Memory B cell (primary cell): Measurements from ENCODE around the gene AGL.
"Not testable (repeated sequence)": the region's sequence is repeated elsewhere in the genome, so short reads cannot be mapped to it uniquely, and the experiment has no call there.

ENCODE experiments used
- ATAC-seq: fragments of 150-1000 bp; cut with Tn5 transposase; 2 replicates; pipeline ENCODE4 v1.10.0; 2021; ENCODE audit warnings: low read depth, mild to moderate bottlenecking, moderate library complexity
- DNase-seq, 2 donors: peaks; one replicate each; pipeline ENCODE4 v3.0.0; 2022; ENCODE audit warnings: low spot score in 2 of 2
- H3K27ac Mint-ChIP-seq: one replicate; pipeline ENCODE4 v1.8.0; 2022; ENCODE audit warnings: mild to moderate bottlenecking, moderate library complexity, mixed read lengths
- H3K27me3 Mint-ChIP-seq: one replicate; pipeline ENCODE4 v1.8.0; 2022; ENCODE audit warnings: mixed read lengths
- H3K36me3 Mint-ChIP-seq: one replicate; pipeline ENCODE4 v1.8.0; 2022; ENCODE audit warnings: mild to moderate bottlenecking, mixed read lengths
- H3K4me1 Mint-ChIP-seq: one replicate; pipeline ENCODE4 v1.8.0; 2022; ENCODE audit warnings: mixed read lengths
- H3K4me3 Mint-ChIP-seq: one replicate; pipeline ENCODE4 v1.8.0; 2022; ENCODE audit warnings: mild to moderate bottlenecking, moderate library complexity, mixed read lengths
- H3K9me3 Mint-ChIP-seq: one replicate; pipeline ENCODE4 v1.8.0; 2022; ENCODE audit warnings: mixed read lengths

The AGL gene

DNA sequence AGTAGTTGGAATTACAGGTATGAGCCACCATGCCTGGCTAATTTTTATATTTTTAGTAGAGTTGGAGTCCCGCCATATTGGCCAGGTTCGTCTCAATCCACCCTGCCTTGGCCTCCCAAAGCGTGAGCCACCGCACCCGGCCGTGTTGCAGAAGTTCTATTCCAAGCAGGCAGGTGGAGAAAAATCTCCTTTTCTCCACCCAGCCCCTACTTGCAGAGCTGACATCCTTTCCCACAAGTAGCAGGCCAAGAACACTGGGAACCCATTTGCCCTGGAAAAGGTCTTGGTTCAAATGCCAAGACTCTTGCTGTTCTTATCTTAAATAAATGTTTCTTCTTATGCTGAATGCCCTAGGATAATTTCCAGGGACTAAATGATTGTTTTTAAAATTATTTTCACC lies 17.5 kb downstream of the AGL start:
- DNase-seq, result no peak
- H3K4me3 Mint-ChIP-seq, result no peak overlapping the region
- H3K4me1 Mint-ChIP-seq, result no peaks in the 10 kb centered on the region
- ATAC-seq, result no peak
- H3K36me3 Mint-ChIP-seq, result peaks cover 11% of the 10 kb centered on the region
- H3K27ac Mint-ChIP-seq, result no peak overlapping the region
- no peaks in the 10 kb centered on the region for H3K9me3 Mint-ChIP-seq
- no peaks in the 10 kb centered on the region for H3K27me3 Mint-ChIP-seq

DNA sequence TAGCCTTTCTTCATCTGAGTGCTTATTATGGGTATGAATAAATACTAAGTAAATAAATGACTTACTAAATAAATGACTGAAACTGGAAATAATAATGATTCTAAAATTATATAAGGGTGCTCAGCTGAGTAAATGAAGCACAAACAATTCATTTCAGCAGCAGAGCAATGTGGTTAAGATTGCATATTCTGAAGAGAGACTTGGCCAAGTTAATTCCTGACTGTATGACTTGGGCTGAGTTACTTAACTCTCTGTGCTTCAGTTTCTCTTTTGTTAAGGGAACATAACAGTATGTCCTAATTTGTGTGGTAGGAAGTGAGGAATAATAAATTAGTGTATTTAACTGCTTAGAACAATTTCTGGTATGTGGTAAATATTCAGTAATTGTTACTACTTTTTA lies 19.1 kb downstream of the AGL start:
- Mint-ChIP-seq H3K4me3 (no peak overlapping the region), H3K4me1 (no peaks in the 10 kb centered on the region)

DNA sequence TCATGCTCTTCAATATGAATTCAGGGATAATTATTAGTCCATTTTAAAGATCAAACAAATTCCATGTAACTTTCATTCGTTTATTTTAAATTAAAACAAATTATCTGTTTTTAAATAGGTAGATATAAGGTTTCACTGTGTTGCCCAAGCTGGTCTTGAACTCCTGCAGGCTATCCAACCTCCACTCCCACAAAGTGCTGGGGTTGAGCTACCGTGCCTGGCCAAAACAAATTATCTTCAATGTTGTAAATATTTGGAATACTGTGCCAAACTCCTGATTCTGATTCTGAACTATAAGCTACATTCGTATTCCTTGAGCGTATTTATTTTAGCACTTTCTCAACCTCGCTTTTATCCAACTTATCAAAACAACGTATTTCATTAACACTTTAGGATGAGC lies 19.6 kb downstream of the AGL start:
- H3K27me3 Mint-ChIP-seq, result no peaks in the 10 kb centered on the region
- DNase-seq, result no peak
- no peaks in the 10 kb centered on the region for H3K9me3 Mint-ChIP-seq
- ATAC-seq, result no peak
- H3K4me1 Mint-ChIP-seq, result no peaks in the 10 kb centered on the region
- H3K27ac Mint-ChIP-seq, result no peak overlapping the region
- no peak overlapping the region for H3K4me3 Mint-ChIP-seq
- H3K36me3 Mint-ChIP-seq, result peaks cover 6% of the 10 kb centered on the region

More for the DNA sequence above, 19.1 kb downstream of the AGL start:
- Mint-ChIP-seq H3K27me3 (no peaks in the 10 kb centered on the region), H3K36me3 (peaks cover 8% of the 10 kb centered on the region), H3K9me3 (no peaks in the 10 kb centered on the region), H3K27ac (no peak overlapping the region)
- DNase-seq (no peak), ATAC-seq (no peak)

DNA sequence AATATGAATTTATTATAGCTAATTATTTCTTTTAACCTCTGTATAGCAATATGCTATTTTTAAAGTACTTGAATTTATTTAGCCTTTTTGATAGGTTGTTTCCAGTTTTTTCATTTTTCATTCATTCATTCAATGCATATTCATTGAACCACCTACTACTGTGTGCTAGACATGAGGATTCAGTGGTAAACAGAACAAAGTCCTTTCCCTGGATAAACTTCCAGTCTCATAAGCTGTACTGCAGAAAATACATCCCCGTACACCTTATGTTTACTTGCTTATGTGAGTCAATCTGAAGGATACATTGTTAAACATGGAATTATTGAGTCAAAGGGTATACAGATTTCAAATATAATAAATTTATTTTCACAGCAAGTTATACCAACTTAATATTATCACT lies 21.9 kb downstream of the AGL start:
- Mint-ChIP-seq H3K4me3 (no peak overlapping the region), H3K4me1 (no peaks in the 10 kb centered on the region), H3K27me3 (no peaks in the 10 kb centered on the region), H3K36me3 (peaks cover 7% of the 10 kb centered on the region), H3K9me3 (no peaks in the 10 kb centered on the region), H3K27ac (no peak overlapping the region)
- DNase-seq, result no peak
- no peak for ATAC-seq

DNA sequence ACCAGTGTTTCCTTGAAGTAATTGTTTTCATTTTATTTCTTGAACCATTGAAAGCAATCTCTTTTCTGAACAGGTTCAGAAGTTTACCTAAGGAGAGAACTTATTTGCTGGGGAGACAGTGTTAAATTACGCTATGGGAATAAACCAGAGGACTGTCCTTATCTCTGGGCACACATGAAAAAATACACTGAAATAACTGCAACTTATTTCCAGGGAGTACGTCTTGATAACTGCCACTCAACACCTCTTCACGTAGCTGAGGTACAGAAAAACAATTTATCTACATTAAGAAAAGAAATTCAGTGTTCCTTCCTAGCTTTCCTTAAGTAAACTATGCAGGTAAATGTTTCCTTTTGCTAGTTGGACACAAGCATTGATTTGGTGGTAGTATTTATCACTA lies 27.4 kb downstream of the AGL start:
- Mint-ChIP-seq H3K4me3 (no peak overlapping the region), H3K4me1 (no peaks in the 10 kb centered on the region), H3K27me3 (no peaks in the 10 kb centered on the region), H3K9me3 (no peaks in the 10 kb centered on the region), H3K36me3 (peaks cover 14% of the 10 kb centered on the region), H3K27ac (no peak overlapping the region)
- ATAC-seq (no peak), DNase-seq (no peak)

DNA sequence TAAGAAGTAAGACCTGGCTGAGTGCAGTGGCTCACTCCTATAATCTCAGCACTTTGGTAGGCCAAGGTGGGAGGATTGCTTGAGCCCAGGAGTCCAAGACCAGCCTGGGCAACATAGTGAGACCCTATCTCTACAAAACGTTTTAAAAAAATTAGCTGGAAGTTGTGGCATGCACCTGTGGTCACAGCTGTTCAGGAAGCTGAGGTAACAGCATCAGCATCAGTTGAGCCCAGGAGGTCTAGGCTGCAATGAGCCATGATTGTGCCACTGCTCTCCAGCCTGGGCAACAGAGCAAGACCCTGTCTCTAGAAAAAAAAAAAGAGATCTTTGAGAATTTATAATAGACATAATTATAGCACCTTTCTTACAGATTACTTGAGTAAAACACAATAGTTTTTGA lies 36.0 kb downstream of the AGL start:
- no peak overlapping the region for H3K27ac Mint-ChIP-seq
- ATAC-seq, result no peak
- no peaks in the 10 kb centered on the region for H3K4me1 Mint-ChIP-seq
- H3K4me3 Mint-ChIP-seq, result no peak overlapping the region
- no peaks in the 10 kb centered on the region for H3K9me3 Mint-ChIP-seq
- H3K36me3 Mint-ChIP-seq, result peaks cover 38% of the 10 kb centered on the region
- no peak for DNase-seq
- H3K27me3 Mint-ChIP-seq, result no peaks in the 10 kb centered on the region

DNA sequence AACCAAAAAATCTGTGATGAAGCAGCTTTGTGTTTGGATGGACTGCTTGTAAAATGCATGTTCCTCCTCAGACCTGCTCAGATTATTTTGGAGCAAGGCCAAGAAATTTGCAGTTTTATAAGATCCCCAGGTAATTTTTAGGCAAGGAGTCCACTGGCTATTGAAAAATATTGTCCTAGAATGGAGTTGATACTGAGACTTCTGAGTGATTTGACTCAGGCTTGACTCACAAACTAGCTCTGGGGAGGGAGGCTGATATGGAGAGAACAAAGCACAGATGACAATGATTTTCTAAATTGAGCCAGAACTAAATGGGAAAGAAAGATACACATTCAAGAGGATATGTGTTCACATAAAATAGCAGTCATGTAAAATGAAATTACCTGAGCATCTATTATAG lies 36.7 kb downstream of the AGL start:
- Mint-ChIP-seq H3K27ac (no peak overlapping the region), H3K27me3 (no peaks in the 10 kb centered on the region), H3K4me1 (no peaks in the 10 kb centered on the region), H3K36me3 (peaks cover 34% of the 10 kb centered on the region), H3K4me3 (no peak overlapping the region), H3K9me3 (no peaks in the 10 kb centered on the region)
- ATAC-seq (no peak), DNase-seq (no peak)

DNA sequence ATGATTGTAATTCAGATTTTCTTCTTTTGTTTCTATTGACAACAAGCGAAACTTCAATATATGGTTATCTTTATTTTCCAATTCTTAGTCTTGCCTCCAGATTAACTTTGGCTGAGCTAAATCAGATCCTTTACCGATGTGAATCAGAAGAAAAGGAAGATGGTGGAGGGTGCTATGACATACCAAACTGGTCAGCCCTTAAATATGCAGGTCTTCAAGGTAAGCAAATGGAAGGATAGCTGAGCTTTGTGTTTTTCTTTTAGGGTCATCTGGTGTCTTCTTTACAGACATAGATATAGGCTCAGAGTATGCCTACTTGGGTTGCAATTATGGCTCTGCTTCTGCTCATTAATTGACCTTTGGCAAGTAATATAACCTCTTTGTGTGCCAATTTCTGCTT lies 37.7 kb downstream of the AGL start:
- no peaks in the 10 kb centered on the region for H3K9me3 Mint-ChIP-seq
- DNase-seq (no peak), ATAC-seq (no peak)
- H3K27me3 Mint-ChIP-seq, result no peaks in the 10 kb centered on the region
- H3K27ac Mint-ChIP-seq, result no peak overlapping the region
- peaks cover 33% of the 10 kb centered on the region for H3K36me3 Mint-ChIP-seq
- H3K4me3 Mint-ChIP-seq, result no peak overlapping the region
- no peaks in the 10 kb centered on the region for H3K4me1 Mint-ChIP-seq

DNA sequence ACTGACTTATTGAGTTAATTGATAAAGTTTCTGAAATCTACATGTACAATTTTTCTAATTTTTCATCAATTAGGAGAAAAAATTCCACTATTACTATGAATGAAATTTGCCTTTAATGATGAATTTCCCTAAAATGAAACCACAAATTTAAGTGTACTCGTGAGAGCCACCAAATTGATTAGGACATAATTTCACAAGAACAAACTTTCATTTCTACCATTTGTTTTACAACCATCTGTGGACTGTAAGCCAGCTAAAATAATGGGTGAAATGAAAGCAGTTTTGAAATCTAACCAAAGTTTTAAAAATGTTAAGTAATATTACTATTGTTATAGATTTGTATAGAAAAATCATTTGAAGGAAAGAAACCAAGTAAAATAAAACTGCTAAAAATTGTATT lies 41.8 kb downstream of the AGL start:
- Mint-ChIP-seq H3K36me3 (peaks cover 29% of the 10 kb centered on the region), H3K27ac (no peak overlapping the region)
- DNase-seq, result no peak

DNA sequence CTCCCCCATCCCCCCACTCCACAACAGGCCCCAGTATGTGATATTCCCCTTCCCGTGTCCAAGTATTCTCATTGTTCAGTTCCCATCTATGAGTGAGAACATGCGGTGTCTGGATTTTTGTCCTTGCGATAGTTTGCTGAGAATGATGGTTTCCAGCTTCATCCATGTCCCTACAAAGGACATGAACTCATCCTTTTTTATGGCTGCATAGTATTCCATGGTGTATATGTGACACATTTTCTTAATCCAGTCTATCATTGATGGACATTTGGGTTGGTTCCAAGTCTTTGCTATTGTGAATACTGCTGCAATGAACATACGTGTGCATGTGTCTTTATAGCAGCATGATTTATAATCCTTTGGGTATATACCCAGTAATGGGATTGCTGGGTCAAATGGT lies 53.1 kb downstream of the AGL start:
- not testable (repeated sequence) for DNase-seq, H3K9me3 Mint-ChIP-seq, H3K4me3 Mint-ChIP-seq, H3K27ac Mint-ChIP-seq, H3K27me3 Mint-ChIP-seq, H3K4me1 Mint-ChIP-seq, ATAC-seq
- H3K36me3 Mint-ChIP-seq, result peaks cover 46% of the 10 kb centered on the region

More for the DNA sequence above, 41.8 kb downstream of the AGL start:
- no peaks in the 10 kb centered on the region for H3K9me3 Mint-ChIP-seq
- H3K4me3 Mint-ChIP-seq, result no peak overlapping the region
- no peak for ATAC-seq
- H3K27me3 Mint-ChIP-seq, result no peaks in the 10 kb centered on the region
- H3K4me1 Mint-ChIP-seq, result no peaks in the 10 kb centered on the region

DNA sequence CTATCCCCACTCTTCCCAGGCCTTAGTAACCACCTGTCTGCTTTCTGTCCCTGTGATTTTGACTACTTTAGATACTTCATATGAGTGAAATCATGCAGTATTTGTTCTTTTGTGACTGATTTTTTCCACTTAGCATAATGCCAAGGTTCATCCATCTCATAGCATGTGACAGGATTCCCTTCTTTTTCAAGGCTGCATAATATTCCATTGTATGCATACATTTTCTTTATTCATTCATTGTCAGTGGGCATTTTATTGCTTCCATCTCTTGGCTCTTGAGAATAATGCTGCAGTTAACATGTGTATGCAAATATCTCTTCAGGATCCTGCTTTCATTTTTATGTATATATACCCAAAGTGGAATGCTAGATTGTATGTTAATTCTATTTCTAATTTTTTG lies 56.4 kb downstream of the AGL start:
- Mint-ChIP-seq H3K9me3 (peaks cover 6% of the 10 kb centered on the region), H3K27ac (no peak overlapping the region), H3K4me1 (no peaks in the 10 kb centered on the region), H3K36me3 (peaks cover 47% of the 10 kb centered on the region), H3K4me3 (no peak overlapping the region), H3K27me3 (no peaks in the 10 kb centered on the region)
- no peak for ATAC-seq
- no peak for DNase-seq

DNA sequence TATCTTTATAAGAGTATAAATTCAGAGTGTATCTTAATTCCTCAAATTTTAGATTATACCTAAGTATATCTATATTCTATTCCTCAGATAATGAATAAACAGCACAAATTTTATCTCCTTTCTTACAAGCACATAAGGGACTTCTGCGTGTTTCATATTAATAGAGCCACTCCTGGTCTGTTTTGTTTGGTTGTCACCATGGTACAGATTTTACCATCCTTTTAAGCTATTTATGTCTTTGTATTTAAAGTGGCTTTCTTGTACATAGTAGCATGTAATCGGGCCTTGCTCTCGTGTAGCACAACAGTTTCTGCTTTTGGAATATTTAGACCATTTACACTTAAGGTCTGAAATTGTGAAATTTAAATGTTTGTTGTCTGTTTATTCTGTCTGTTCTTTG lies 67.1 kb downstream of the AGL start:
- ATAC-seq (no peak), DNase-seq (no peak)
- no peaks in the 10 kb centered on the region for H3K4me1 Mint-ChIP-seq
- H3K27me3 Mint-ChIP-seq, result no peaks in the 10 kb centered on the region
- no peak overlapping the region for H3K27ac Mint-ChIP-seq
- peaks cover 15% of the 10 kb centered on the region for H3K36me3 Mint-ChIP-seq
- no peak overlapping the region for H3K4me3 Mint-ChIP-seq
- H3K9me3 Mint-ChIP-seq, result no peaks in the 10 kb centered on the region

DNA sequence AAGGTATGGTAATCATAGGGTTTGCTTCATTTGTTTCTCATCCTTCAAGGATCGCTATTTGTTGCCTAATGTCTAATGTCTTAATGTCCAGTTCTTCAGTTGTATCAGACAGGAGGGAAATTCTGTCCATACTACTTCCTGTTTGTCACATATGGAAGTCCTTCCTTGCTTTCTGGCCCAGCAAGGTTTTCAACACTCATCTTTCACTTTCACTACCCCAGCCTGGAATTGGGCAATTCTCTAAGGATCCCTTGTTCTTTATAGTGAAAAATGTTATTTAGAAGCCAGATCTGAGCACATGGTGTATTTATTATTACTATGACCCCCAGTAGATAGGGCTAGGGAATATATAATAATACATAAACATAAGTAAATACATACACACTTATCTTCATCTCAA lies 69.1 kb downstream of the AGL start:
- ATAC-seq, result no peak
- H3K27me3 Mint-ChIP-seq, result no peaks in the 10 kb centered on the region
- H3K36me3 Mint-ChIP-seq, result peaks cover 17% of the 10 kb centered on the region

DNA sequence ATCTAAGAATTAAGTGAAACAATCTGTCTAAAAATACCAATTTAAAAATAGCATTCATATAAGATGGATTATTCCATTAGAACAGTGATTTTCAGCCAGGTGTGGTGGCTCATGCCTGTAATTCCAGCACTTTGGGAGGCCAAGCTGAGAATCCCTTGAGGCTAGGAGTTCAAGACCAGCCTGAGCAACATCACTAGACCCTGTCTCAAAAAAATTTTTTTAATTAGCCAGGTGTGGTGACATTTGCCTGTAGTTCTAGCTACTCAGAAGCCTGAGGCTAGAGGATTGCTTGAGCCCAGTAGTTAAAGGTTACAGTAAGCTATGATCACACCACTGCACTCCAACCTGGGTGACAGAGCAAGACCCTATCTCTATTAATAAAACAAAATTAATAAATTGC lies 84.6 kb downstream of the AGL start:
- Mint-ChIP-seq H3K4me3 (no peak overlapping the region), H3K27me3 (peaks cover 3% of the 10 kb centered on the region), H3K36me3 (no peaks in the 10 kb centered on the region), H3K9me3 (peaks cover 7% of the 10 kb centered on the region), H3K27ac (no peak overlapping the region), H3K4me1 (no peaks in the 10 kb centered on the region)
- DNase-seq (no peak), ATAC-seq (no peak)

More for the DNA sequence above, 69.1 kb downstream of the AGL start:
- DNase-seq, result no peak
- Mint-ChIP-seq H3K27ac (no peak overlapping the region), H3K9me3 (no peaks in the 10 kb centered on the region), H3K4me3 (no peak overlapping the region), H3K4me1 (no peaks in the 10 kb centered on the region)

DNA sequence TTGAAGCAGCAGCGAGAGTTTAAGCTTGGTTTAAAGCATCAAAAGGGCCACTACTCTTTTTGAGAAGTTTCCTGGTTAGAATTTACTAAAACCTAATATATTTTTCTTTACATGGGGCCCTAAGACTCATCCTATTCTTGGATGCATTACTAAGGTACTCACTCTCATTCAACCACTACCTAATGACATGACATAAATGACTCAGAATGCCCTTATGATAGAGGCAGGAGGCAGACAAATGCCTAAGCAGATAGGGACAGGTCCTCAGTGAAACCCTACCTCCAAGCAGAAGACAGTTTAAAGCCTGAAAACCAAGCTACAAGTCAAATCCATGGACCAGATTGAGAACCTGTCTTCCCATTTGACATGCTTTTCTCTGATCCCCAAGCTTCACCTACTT lies 85.4 kb downstream of the AGL start:
- ATAC-seq (no peak), DNase-seq (no peak)
- Mint-ChIP-seq H3K4me3 (no peak overlapping the region), H3K27me3 (peaks cover 3% of the 10 kb centered on the region), H3K36me3 (no peaks in the 10 kb centered on the region), H3K4me1 (no peaks in the 10 kb centered on the region), H3K9me3 (peaks cover 7% of the 10 kb centered on the region), H3K27ac (no peak overlapping the region)

DNA sequence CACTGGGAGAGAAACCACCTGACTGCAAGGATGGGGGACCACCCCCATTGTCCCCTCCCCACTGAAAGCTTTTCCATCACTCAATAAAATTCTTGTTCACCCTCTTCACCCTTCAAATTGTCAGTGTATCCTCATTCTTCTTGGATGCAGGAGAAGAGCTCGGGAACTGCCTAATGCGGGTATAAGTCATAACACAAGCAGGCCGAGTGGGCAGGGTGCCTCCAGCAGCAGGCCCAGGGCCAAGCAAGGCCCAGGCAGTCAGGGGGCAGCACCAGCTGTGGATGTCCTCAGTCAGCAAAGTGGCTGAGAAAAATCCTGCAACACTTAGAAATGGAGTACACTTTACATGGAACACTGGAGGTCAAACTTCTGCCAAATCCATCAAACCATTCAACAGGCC lies 85.9 kb downstream of the AGL start:
- DNase-seq, result no peak
- H3K4me3 Mint-ChIP-seq, result no peak overlapping the region

More for the DNA sequence above, 85.9 kb downstream of the AGL start:
- peaks cover 3% of the 10 kb centered on the region for H3K27me3 Mint-ChIP-seq
- H3K27ac Mint-ChIP-seq, result no peak overlapping the region
- no peaks in the 10 kb centered on the region for H3K36me3 Mint-ChIP-seq
- H3K4me1 Mint-ChIP-seq, result no peaks in the 10 kb centered on the region
- H3K9me3 Mint-ChIP-seq, result peaks cover 7% of the 10 kb centered on the region
- no peak for ATAC-seq
